ENCODE measurements around the gene ARRDC4.
A peak's percentile ranks its signal among the peaks of the same experiment; 100 is the strongest.

ARRDC4 gene

GRCh38 chr15:98000249-98001203 is 40.0 kb downstream of the ARRDC4 start:
- POLR2A ChIA-PET, result no interaction called here
- H3K27ac ChIP-seq (ENCODE audit: extremely low read depth, low read depth, low read length), result no peak overlapping the region
- no peak overlapping the region for H3K4me3 ChIP-seq (ENCODE audit: low read depth, low read length)
- H3K36me3 ChIP-seq (ENCODE audit: control insufficient read depth in 2 of 2, insufficient read depth in 1 of 2, low read length in 2 of 2), result no peaks in the 10 kb centered on the region
- H3K4me1 ChIP-seq (ENCODE audit: control insufficient read depth, insufficient read depth, low read length), result no peaks in the 10 kb centered on the region
- H3K9me3 ChIP-seq (ENCODE audit: control insufficient read depth, insufficient read depth, low read depth, low read length), result no peaks in the 10 kb centered on the region
- CTCF ChIA-PET, result interaction anchor here (0.5 kb wide), 1 partner anchor 85 kb away, joined by 3 read pairs; no protein-coding TSS in a partner anchor
- TF ChIP-seq ZNF132 (tag by site-specific recombination; IDR thresholded peaks at IDR 0.05; ENCODE audit: borderline replicate concordance) (no peak), ZFHX2 (tag by site-specific recombination; conservative IDR thresholded peaks at IDR 0.05) (peak; percentile 79), EGR2 (tag by site-specific recombination; IDR thresholded peaks at IDR 0.05; ENCODE audit: low read depth) (peak; percentile 63)

- no peaks in the 10 kb centered on the region for H3K4me1 ChIP-seq (ENCODE audit: control insufficient read depth, insufficient read depth, low read length)
- ChIA-PET POLR2A (no interaction called here), CTCF (no interaction called here)
- H3K27ac ChIP-seq (ENCODE audit: extremely low read depth, low read depth, low read length), result no peak overlapping the region
- TF ChIP-seq KLF1 (tag by site-specific recombination; IDR thresholded peaks at IDR 0.05) (no peak), ZSCAN16 (tag by site-specific recombination; IDR thresholded peaks at IDR 0.05) (no peak), HOXD13 (CRISPR knock-in tag; IDR thresholded peaks at IDR 0.05; ENCODE audit: borderline replicate concordance) (peak; percentile 64; the same call in 1 of the 2 replicates), SCRT1 (tag by site-specific recombination; IDR thresholded peaks at IDR 0.05; ENCODE audit: borderline replicate concordance) (peak; percentile 16; the same call in 1 of the 2 replicates), ZNF211 (tag by site-specific recombination; IDR thresholded peaks at IDR 0.05; ENCODE audit: low read depth) (peak; percentile 61; the same call in 1 of the 2 replicates)
- H3K36me3 ChIP-seq (ENCODE audit: control insufficient read depth in 2 of 2, insufficient read depth in 1 of 2, low read length in 2 of 2), result no peaks in the 10 kb centered on the region
- no peak overlapping the region for H3K4me3 ChIP-seq (ENCODE audit: low read depth, low read length)
- no peaks in the 10 kb centered on the region for H3K9me3 ChIP-seq (ENCODE audit: control insufficient read depth, insufficient read depth, low read depth, low read length)
Measured at GRCh38 chr15:98001663-98002194, 41.2 kb downstream of the ARRDC4 start.

- POLR2A ChIA-PET, result no interaction called here
- Histone ChIP-seq H3K36me3 (ENCODE audit: control insufficient read depth in 2 of 2, insufficient read depth in 1 of 2, low read length in 2 of 2) (no peaks in the 10 kb centered on the region), H3K4me1 (ENCODE audit: control insufficient read depth, insufficient read depth, low read length) (no peaks in the 10 kb centered on the region), H3K4me3 (ENCODE audit: low read depth, low read length) (no peak overlapping the region), H3K27ac (ENCODE audit: extremely low read depth, low read depth, low read length) (no peak overlapping the region), H3K9me3 (ENCODE audit: control insufficient read depth, insufficient read depth, low read depth, low read length) (no peaks in the 10 kb centered on the region)
- CTCF ChIA-PET, result no interaction called here
- TF ChIP-seq HOXC10 (CRISPR knock-in tag; IDR thresholded peaks at IDR 0.05) (no peak), ZNF211 (tag by site-specific recombination; IDR thresholded peaks at IDR 0.05; ENCODE audit: low read depth) (peak; percentile 94), PATZ1 (tag by site-specific recombination; IDR thresholded peaks at IDR 0.05) (no peak)
Measured at GRCh38 chr15:98002419-98002818, 41.9 kb downstream of the ARRDC4 start.

GRCh38 chr15:98002866-98003265 is 42.4 kb downstream of the ARRDC4 start:
- no peaks in the 10 kb centered on the region for H3K4me1 ChIP-seq (ENCODE audit: control insufficient read depth, insufficient read depth, low read length)
- no peak overlapping the region for H3K27ac ChIP-seq (ENCODE audit: extremely low read depth, low read depth, low read length)
- POLR2A ChIA-PET, result no interaction called here
- H3K36me3 ChIP-seq (ENCODE audit: control insufficient read depth in 2 of 2, insufficient read depth in 1 of 2, low read length in 2 of 2), result no peaks in the 10 kb centered on the region
- no peak overlapping the region for H3K4me3 ChIP-seq (ENCODE audit: low read depth, low read length)
- H3K9me3 ChIP-seq (ENCODE audit: control insufficient read depth, insufficient read depth, low read depth, low read length), result no peaks in the 10 kb centered on the region
- CTCF ChIA-PET, result interaction anchor here (0.5 kb wide), 1 partner anchor 419 kb away, joined by 3 read pairs; no protein-coding TSS in a partner anchor
- TF ChIP-seq GLI2 (tag by site-specific recombination; IDR thresholded peaks at IDR 0.05; ENCODE audit: borderline replicate concordance, low read depth), result no peak
- TF ChIP-seq ZNF473 (tag by site-specific recombination; IDR thresholded peaks at IDR 0.05), result no peak
- no peak for TF ChIP-seq MZF1 (tag by site-specific recombination; IDR thresholded peaks at IDR 0.05; ENCODE audit: borderline replicate concordance)
- no peak for TF ChIP-seq ZNF433 (tag by site-specific recombination; IDR thresholded peaks at IDR 0.05; ENCODE audit: low read depth)
- no peak for TF ChIP-seq FEZF1 (tag by site-specific recombination; IDR thresholded peaks at IDR 0.05)
- TF ChIP-seq PRDM4 (tag by site-specific recombination; IDR thresholded peaks at IDR 0.05), result no peak
- no peak for TF ChIP-seq IKZF3 (tag by site-specific recombination; IDR thresholded peaks at IDR 0.05)
- no peak for TF ChIP-seq ZNF24 (tag by site-specific recombination; IDR thresholded peaks at IDR 0.05)
- TF ChIP-seq ZNF701 (tag by site-specific recombination; IDR thresholded peaks at IDR 0.05), result no peak
- no peak for TF ChIP-seq ZSCAN4 (tag by site-specific recombination; IDR thresholded peaks at IDR 0.05)
